NCI-H1694 (cell line): ENCODE data around the gene SIDT2.

Source experiments
- DNase-seq: peaks from one replicate; lab custom pipeline; 2025; lab: John Stamatoyannopoulos, UW

The SIDT2 gene

DNA sequence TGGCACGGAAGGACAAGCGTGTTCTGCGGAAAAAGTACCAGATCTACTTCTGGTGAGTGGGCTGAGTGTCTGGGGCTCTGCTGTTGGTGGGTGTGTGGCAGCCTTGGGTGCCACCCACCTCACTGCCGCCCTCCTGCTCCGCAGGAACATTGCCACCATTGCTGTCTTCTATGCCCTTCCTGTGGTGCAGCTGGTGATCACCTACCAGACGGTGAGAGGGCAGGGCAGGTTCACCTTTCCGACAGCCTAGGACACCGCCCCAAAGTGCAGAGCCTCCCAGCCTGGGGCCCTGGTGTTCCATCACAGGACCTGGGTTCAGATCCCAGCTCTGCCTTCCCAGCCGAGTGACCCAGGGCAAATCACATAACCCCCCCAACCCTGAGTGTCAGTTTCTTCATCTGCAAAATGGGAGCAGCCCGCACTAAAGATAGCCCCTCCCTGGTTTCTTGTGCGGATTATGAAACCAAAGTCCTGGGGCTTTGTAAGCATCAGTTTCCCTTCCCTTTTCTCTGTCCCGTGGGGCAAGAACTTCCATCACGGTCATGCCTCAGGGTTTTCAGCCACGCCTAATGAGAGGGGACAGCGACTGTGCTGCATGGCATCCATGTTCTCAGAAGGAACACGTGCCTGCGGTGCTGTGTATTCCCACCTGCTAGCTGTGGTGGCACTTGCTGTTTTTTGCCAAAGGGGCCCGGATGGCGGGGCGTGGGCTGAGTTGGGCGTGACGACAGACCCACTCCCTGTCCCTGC, 10.8 kb downstream of the SIDT2 start:
- DNase-seq, result no peak

DNA sequence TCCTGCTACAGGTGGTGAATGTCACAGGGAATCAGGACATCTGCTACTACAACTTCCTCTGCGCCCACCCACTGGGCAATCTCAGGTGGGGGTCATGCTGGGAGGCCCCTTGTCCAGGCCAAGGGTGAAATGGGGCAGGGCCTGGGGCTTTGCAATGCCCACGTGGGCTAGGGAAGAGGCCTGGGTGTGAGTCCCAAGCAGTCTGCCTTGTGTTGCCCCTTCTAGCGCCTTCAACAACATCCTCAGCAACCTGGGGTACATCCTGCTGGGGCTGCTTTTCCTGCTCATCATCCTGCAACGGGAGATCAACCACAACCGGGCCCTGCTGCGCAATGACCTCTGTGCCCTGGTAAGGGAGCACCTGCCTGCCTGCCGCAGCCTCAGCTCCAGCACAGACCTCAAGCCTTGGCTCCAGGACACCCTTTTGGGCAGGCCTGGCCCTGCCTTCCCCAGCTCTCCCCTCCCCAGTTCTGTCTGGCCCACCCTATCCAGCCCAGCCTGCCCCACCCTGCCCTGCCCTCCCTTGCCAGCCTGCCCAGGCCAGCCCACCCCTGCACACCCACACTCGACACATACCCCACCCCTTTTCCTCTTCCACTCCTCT, 11.5 kb downstream of the SIDT2 start:
- no peak for DNase-seq

DNA sequence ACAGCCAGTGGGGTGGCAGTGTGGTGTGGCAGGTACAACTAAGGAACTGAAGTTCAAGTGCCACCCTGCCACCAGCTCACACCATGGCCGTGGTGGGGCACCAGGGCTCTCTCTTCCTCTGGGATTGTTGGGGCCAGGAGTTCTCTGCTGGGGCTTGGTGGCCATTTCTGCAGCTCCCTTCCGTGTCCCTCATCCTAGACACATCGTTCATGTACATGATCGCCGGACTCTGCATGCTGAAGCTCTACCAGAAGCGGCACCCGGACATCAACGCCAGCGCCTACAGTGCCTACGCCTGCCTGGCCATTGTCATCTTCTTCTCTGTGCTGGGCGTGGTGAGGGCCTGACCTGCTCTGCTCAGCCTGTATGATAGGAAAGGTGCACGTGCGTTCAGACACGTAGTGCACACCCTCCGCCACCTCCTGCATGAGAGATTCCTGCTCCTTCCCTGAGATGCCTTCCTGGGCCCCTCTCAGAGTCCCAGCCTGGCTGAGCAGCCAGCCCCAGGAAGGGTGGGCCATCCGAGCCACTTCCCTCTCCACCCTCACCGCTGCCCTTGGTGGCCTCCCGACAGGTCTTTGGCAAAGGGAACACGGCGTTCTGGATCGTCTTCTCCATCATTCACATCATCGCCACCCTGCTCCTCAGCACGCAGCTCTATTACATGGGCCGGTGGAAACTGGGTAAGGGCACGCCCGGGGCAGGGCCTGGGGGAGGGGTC, 13.3 kb downstream of the SIDT2 start:
- DNase-seq, result no peak

DNA sequence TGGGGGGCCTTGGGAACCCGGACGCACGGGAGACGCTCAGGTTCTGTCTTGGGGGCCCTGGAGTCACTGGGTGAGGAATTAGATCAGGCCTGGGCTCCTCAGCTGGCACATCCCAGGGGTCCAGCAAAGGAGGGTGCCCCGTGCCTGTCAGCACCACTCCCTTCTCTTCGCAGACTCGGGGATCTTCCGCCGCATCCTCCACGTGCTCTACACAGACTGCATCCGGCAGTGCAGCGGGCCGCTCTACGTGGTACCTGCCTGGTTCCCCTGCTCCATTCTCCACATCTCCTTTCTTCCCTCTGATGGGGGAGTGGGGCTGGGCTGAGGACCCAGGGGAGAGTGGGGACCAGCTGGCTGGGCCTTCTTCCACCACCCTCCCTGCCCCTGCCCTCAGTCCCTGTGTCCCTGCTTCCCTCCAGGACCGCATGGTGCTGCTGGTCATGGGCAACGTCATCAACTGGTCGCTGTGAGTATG, 13.9 kb downstream of the SIDT2 start:
- no peak for DNase-seq

DNA sequence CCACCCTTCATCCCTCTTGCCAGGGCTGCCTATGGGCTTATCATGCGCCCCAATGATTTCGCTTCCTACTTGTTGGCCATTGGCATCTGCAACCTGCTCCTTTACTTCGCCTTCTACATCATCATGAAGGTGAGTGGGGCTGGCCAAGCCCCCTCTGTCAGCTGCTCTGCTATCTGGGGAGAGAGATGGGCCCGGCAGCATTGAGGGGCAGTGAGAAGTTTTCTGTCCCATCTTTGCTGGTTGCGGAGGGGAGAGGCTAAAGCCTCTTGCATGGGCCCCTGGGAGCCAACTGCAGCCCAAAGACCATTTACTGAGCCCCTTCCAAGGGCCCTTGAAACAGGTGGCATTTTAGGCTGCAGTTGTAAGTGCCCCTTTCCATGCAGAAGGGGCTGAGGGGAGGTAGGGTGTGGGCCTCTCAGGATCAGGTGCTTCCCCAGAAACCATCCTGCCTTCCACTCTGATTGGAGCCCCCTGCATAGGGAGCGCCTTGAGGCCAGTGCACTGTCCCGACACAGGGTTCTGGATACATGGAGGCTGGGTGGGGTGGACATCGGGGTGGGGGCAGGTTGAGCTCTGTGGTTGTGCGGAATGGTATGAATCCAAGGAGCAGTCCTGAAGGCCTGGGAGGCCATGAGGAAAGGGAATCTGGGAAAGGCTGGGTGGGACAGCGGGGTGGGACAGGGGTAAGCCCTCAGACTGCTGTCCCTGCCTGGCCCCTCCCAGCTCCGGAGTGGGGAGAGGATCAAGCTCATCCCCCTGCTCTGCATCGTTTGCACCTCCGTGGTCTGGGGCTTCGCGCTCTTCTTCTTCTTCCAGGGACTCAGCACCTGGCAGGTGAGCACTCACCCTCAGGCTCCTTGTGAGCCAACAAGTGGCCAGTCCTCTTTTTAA, 14.8 kb downstream of the SIDT2 start:
- DNase-seq, result no peak

DNA sequence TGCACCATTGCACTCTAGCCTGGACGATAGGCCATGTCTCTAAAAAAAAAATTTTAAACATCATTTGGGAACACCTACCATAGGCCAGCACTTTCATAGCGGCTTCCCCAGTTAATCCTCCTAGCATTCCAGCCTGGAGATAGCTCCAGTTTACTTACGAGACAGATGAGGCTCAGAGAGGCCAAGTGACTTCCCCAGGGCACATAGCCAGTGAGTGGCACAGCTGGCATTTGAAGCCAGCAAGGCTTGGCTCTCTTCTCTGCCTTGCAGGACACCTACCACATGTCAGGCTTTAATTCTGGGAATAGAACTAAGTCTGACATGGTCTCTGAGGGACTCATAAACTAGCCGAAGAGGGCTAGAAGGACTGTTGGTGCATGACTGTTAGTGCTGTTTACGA, 15.7 kb downstream of the SIDT2 start:
- DNase-seq, result no peak

DNA sequence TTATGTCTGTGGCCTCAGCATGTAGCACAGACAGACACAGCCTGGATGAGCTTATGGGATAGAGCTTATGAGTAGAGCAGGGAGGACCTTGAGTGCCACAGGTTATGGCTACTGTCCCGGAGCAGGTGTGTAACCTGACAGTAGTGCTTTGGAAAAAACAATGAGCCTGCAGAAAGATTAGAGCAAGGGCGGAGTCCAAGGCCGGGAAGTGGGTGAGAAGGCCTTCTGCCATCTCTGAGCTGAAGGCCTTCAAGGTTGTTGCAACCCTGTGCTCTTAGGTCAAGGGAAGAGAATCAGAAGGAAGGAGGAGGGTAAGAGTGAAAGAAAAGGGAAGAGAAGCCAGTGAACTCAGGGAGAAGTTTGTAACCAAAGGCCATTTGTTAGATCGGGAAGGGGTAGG, 16.7 kb downstream of the SIDT2 start:
- DNase-seq, result no peak

DNA sequence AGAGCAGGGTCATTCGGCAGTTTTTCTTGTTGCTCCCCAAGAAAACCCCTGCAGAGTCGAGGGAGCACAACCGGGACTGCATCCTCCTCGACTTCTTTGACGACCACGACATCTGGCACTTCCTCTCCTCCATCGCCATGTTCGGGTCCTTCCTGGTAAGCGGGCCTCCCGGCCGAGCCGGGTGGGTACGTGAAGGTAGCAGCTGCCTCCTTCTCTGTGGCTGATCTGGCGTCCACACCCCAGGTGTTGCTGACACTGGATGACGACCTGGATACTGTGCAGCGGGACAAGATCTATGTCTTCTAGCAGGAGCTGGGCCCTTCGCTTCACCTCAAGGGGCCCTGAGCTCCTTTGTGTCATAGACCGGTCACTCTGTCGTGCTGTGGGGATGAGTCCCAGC, 17.2 kb downstream of the SIDT2 start:
- no peak for DNase-seq

DNA sequence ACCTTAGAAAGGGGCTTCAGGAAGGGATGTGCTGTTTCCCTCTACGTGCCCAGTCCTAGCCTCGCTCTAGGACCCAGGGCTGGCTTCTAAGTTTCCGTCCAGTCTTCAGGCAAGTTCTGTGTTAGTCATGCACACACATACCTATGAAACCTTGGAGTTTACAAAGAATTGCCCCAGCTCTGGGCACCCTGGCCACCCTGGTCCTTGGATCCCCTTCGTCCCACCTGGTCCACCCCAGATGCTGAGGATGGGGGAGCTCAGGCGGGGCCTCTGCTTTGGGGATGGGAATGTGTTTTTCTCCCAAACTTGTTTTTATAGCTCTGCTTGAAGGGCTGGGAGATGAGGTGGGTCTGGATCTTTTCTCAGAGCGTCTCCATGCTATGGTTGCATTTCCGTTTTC, 18.5 kb downstream of the SIDT2 start:
- no peak for DNase-seq

DNA sequence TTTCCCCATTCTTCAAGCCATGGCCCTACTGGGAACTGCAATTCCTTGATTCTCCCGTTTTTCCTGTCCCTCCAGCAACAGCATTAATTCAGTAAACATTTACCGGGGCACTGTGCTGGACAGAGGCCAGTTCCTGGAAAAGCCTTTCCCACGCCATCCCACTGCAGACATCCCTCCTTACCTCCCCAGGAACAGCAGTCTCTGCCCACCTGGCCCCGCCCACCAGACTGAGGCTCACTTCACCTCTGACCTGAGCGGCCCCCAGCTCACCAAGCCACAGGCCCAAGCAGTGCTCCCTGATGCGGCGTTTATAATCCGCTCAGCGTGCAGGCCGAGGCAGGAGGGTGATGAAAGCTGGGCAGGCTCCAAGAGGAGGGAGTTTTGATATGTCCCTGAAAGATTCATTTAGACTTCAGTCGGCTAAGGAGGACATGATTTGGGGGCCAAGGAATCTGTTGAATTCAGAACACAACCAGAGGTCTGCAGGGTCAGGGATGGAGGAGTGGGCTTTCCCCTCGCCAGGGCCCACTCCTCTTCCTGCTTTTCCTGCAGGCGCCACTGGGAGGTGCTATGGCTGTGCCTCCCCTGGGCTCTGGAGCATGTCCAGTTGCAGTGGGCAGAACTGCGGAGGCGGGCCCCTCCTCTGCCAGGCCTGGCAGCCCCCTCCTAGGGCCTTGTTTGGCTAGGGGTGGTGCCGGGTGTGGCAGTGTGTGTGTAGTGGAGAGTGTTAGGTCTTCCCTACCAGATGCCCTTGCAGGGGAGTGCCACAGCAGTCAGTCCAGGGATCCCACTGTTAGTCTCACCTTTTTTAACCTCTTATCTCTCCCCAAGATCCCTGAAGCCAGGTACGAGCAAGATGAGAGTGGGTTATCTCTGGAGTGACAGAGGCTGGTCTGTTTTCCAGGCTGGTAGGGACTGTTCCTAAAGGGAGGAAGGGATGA, 19.2 kb downstream of the SIDT2 start:
- no peak for DNase-seq

DNA sequence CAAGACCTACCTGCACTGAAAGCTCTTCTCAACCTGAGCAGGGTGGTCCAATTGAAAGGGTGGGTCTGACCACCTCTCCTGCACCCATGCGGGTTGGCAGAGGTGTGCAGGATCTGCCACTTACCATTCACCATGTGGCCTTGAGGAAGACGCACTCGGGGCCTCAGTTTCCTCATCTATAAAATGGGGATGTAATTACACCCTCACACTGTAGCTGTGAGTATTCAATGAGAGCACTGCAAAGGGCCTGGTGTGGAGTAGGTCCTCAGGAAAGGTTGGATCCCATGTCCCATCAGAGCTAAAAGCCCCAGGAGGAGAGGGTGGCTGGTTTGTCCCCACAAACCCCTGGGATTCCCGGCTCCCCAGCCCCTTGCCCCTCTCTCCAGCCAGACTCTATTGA, 20.1 kb downstream of the SIDT2 start:
- no peak for DNase-seq

DNA sequence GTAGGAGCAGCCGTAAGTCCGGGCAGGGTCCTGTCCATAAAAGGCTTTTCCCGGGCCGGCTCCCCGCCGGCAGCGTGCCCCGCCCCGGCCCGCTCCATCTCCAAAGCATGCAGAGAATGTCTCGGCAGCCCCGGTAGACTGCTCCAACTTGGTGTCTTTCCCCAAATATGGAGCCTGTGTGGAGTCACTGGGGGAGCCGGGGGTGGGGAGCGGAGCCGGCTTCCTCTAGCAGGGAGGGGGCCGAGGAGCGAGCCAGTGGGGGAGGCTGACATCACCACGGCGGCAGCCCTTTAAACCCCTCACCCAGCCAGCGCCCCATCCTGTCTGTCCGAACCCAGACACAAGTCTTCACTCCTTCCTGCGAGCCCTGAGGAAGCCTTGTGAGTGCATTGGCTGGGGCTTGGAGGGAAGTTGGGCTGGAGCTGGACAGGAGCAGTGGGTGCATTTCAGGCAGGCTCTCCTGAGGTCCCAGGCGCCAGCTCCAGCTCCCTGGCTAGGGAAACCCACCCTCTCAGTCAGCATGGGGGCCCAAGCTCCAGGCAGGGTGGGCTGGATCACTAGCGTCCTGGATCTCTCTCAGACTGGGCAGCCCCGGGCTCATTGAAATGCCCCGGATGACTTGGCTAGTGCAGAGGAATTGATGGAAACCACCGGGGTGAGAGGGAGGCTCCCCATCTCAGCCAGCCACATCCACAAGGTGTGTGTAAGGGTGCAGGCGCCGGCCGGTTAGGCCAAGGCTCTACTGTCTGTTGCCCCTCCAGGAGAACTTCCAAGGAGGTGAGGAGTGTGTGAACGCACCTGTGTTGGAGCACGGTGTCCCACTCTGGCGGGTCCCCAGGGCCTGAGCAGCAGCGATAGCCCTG, 20.7 kb downstream of the SIDT2 start, which contains the start of gene TAGLN:
TAGLN (plus strand) TSS at position 318 of the 863 bp plus-strand sequence. CDS start 3,644 bp downstream, outside the sequence.
- DNase-seq, result no peak

DNA sequence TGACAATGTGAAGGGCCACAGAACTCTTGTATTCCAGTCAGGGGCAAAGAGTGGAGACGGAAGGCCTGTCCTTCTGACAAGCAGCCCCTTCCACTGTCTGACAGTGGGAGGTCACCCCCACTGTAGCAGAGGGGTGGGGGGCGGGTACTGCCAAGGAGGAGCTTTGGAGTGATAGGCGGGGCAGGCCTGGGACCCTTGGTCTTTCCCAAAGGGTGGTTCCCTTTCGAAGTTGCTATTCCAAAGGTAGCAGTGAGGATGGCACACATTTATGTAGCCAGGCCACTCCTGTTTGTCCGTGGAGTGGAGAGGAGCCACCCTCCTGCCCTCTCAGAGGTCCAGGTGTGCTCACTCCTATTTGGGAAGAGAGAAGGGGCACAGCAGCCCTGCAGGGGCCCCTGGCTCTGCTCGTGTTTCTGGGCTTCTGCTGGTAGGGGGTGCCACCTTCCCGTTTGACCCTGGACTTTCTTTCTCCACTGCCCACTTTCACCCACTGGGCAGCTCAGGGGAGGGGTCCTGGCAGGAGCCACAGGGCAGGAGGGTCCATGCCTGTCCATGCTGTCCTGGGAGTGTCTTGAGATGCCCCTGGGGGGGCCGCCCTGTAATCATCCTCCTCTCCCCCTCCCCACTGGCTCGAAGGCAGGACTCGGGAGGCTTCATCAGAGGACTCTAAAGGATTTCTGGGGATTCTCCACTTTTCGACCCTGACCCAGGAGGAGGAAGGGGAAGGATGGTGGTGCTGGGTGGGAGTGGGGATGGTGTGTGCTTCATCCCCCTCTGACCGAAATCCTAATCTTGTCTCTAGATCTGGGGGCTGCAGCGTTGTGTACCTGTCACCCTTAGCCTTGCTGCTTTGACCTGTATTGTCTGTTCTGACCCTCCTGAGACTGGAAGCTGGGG, 21.6 kb downstream of the SIDT2 start:
- DNase-seq, result no peak

DNA sequence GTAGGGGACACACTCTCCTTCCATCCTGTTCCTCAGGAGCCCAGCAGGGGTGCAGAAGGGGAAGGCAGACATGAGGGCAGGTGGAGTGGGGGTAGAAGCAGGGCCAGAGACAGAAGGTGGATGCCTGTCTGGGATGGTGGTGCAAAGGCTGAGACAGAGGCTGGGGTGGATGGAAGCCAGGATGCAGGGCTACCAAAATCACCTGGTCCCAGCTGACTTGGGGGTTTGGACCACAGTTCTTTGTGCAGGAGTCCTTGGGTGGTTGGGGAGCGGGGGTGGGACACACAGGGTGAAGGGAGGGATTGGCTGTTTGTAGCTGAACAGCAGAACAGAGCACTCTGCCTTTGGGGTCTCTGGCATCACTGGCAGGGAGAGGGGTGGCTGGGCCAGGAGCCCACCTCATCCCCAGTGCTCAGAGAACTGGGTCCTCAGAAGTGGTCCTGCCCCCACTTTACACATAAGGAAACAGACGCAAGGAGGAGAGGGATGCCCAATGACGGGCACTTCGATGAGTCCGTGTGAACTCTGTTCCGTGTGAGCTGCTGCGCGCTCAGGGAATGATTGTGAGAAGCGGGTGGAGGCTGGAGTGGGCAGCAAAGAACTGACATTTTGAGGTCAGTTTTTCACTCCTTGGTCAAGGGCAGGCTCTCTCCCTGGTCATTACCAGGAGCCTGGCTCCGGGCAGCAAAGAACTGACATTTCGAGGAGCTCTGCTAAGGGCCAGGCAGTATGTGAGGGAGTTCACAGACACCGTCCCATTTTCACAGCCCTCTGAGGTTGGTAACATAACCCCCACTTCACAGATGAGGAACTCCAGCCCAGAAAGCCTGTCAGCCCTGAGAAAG, 22.5 kb downstream of the SIDT2 start:
- no peak for DNase-seq

DNA sequence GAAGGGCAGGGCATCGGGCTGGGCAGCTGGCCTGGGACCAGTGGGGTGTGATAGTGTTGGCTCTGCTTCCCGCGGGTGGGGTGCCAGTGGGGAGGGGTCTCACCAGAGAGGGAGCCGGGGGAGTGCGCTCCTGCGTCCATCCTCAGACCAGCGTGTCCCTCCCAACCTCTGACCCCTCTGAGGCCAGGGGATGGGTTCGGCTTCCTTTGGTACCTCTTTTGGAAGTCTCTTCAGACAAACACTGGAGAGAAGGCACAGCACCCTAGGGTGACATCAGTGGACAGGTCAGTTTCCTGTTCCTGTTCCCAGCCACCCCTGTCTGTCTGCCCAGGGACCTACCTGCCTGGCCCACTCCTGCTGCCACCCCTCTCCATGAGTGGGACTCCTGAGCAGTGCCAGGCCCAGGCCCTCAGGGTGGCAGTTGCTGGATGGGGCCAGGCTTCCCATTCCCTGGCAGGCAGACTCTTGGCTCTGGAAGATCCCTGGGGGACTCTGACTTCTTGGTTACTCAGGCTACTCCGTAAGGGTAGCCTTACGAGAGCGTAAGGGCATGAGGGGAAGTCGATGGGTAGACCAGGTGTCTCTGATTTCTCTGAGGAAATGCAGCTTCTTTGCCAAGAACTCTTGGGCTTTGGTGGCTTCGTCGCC, 23.2 kb downstream of the SIDT2 start:
- DNase-seq, result no peak

DNA sequence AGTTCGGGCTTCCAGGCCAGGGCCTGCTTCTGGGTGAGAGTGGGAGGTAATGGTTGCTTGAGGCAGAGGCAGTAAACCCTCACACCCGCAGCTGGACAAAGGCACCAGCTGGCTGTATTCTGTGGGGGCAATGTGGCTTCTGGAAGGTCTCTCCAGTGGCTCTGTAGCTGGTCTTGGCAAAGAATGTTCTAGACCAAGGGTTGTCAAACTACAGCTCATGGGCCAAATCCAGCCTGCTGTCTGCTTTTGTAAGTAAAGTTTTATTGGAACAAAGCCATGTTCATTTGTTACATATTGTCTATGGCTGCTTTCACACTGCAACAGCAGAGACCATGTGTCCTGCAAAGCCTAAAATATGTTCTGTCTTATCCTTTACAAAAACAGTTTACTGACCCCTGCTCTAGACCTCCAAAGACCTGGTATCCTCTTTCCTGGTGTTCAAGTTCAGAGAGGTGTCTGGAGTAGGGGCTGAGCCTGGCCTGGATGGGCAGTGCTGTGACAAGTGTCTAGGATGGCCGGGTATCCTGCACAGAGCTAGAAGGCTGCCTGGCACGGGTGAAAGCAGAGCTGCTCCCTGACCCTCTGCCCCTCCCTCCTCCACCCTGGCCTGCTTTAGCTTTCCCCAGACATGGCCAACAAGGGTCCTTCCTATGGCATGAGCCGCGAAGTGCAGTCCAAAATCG, 24.0 kb downstream of the SIDT2 start:
- no peak for DNase-seq

DNA sequence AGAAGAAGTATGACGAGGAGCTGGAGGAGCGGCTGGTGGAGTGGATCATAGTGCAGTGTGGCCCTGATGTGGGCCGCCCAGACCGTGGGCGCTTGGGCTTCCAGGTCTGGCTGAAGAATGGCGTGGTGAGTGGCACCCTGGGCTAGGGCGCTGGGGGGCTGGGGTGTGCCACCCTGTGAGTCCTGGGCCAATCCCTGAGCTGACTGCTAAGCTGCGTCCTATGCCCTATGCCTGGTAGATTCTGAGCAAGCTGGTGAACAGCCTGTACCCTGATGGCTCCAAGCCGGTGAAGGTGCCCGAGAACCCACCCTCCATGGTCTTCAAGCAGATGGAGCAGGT, 24.5 kb downstream of the SIDT2 start:
- no peak for DNase-seq
